NCI-H2196 (cell line): Measurements from ENCODE around the gene CAPN9.
"Not testable (repeated sequence)": the region's sequence is repeated elsewhere in the genome, so short reads cannot be mapped to it uniquely, and the experiment has no call there.

Experiments
- DNase-seq: peaks from one replicate; lab custom pipeline; 2025; ENCODE audit not compliant: unreplicated experiment; lab: John Stamatoyannopoulos, UW

CAPN9 gene

DNA sequence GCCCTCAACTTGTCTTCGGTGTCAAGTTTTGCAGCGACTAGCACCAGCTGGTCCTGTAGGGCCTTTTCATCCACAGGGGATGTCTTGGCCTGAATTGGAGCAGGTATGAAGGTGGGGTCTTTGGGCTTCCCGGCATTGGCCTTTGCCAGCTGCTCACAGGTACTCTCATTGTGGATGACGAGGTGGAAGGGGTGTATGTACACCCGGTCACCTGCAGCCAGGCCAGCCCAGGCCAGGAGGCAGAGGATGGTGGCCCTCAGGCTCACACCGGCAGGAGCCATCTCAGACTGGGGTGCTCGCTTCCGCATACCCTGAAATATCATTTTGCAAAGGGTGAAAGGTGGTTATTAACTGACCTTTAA, 36.7 kb upstream of the CAPN9 start:
- no peak for DNase-seq

DNA sequence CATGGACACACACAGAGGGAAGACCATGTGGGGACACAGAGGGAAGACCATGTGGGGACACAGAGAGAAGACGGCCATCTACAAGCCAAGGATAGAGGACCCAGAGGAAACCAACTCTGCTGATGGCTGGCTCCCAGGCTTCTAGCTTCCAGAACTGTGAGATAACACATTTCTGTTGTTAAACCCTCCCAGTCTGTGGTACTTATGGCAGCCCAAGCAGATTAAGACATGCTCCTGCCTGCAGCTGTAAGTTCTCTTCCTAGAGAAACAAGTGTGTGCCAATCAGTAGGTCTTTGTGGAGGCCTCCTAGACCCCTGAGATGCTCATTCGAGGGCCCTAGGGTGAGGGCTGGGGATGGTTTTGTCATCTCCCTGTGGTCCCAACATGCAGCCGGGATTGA, 35.9 kb upstream of the CAPN9 start:
- DNase-seq, result no peak

DNA sequence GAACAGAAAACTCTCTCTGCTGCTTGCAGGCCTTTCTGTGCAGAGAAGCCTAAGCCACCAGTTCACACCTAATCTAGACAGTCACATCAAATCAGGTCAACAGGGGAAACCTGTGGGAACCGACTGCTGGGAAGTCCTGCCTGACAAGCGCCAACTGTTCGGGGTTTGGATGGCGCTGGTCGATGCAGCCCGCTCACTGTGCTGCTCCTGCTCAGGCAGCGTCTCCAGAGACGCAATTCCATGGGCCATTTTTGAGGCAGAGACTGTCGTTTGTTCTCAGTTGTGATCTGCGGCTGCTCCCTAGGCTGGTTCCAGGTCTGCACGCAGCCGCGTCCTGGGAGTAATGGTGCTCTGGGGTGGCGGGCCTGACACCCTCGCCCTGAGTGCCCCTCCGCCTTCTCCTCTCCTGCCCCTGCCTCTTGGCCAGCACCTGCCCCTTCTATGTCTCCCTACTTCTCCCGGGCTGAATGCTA, 34.7 kb upstream of the CAPN9 start:
- no peak for DNase-seq

DNA sequence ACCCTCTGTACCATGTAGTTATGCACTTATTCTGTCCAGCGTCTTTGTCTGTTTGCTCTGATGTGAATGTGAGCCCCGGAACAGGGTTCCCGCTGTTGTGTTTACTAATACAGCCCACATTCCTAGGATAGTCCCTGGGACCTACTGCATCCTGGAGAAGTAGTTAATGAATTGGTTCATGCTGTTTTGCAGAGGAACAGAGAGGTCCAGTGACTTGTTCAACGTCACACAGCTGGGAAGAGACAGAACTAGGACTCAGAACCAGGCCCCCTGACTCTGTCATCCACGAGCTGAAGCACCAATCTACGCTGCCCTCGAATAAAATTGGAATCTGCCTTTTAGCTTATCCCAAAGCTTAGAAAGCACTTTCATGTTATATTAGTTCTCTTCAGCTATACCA, 34.0 kb upstream of the CAPN9 start:
- DNase-seq, result no peak

DNA sequence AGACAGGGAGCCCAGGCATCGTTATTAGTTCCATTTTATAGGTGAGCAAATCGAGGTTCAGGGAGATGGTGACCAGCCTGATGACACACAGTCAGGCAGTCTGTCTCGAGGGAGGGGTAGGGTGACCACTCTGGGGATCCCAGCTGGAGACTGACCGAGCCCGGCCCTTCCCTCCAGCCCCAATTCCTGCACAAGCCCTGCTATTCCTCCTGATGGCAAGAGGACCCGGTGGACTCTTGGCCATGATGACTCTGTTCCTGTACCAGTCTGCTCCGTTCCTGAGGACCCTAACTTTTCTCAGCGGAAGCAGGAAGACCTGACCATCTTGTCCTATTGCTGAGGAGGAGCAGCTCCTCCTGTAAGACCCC, 33.7 kb upstream of the CAPN9 start:
- no peak for DNase-seq

DNA sequence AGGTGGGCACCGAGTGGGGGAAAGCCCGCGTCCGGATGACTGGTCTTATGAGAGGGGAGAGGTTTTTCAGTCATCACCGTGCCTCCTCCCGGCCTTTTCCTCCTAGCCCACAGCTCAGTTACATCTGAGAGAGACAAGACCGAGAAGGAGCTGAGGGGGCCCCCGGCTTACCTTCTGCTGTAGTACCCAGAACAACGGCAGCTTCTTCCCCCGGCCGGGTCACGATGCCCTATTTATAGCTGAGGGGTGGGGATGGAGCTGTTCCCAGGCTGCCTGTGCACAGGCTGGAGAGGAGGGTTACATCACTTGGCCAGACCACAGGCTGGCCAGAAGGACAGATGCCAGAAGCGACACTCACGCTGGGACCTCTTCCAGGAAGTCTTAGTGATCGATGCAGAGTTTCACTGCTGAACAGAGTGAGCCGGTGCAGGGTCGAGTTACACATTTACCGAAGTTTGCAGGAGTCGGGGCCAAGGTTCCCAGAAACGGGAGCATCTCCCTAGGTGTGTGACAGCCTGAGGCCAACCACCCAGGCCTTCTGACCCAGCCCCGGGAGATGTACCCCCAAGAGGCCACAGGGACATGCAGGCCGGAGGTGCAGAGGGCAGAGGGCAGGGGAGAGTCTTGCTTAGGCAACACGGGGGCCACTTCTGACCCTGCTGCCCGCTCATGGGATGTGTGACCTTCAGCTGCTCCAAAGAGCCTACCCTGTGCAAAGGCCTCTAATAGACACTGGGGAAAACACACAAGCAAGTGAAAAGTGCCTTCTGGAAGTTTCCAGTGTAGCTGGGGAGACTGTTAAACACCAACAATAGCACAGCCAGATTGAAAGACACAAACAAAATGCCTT, 33.0 kb upstream of the CAPN9 start, which contains the start of gene AGT:
Gene AGT (minus strand): TSS at position 208 of the 850 bp plus-strand sequence. CDS start 3,299 bp downstream, outside the sequence.
- DNase-seq, result peak; percentile 80

DNA sequence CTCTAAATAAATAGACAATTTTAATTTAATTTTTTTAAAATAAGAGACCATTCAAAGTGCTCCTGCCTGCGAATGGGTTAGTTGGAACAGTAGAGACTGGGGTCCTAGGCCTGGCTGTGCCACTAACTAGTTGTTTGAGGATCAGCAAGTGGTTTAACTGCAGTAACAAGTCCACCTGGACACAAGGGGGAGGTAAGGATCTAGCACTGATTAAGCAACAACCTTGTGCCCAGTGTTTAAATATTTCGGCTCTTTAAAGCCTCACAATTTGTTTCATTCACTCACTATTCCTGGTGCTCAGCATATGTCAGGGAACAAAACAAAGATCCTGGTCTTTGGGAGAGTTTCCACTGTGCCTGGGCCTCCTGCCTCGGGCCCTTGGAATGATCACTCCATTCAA, 31.7 kb upstream of the CAPN9 start:
- DNase-seq, result no peak

DNA sequence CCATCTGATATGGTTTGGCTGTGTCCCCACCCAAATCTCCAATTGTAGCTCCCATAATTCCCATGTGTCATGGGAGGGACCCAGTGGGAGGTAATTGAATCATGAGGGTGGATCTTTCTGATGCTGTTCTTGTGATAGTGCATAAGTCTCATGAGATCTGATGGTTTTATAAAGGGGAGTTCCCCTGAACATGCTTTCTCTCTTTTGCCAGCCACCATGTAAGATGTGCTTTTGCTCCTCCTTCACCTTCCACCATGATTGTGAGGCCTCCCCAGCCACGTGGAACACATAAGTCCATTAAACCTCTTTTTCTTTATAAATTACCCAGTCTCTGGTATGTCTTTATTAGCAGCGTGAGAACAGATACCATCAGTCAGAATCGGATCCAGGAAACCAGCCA, 30.7 kb upstream of the CAPN9 start:
- not testable (repeated sequence) for DNase-seq

DNA sequence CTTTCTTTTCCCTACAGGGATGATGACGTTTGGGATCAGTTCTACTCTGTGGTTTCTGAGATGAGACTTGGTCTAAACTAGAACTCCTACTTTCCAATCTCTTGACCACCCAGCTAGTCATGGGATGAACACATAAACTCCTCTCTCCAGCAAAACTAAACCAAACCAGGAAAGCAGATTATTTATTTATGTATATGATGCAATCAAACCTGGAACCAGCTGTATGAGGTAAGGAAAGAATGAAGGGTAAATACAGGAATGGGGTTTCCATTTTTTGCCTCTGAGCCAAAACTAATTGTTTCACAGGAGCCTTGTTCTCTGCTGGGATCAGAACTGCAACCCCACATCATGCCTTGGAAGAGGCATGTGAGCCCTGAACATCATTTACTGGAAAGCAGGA, 29.9 kb upstream of the CAPN9 start:
- DNase-seq, result no peak

DNA sequence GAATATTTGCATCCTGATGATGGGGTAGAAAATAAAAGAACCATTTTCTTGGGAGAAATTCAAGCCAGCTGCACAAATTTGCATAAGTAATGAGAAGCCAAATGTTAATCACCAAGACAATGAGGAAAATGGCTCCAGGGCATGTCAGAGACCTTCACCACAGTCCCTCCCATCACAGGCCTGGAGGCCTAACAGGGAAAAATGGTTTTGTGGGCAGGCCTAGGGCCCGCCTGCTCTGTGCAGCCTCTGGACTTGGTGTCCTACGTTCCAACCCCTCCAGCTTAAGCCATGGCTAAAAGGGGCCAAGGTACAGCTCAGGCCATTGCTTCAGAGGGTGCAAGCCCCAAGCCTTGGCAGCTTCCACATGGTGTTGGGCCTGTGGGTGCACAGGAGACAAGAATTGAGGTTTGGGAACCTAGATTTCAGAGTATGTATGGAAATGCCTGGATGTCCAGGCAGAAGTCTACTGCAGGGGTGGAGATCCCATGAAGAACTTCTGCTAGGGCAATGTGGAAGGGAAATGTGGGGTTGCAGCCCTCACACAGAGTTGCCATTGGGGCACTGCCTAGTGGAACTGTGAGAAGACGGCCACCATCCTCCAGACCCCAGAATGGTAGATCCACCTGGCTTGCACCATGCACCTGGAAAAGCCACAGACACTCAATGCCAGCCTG, 25.2 kb upstream of the CAPN9 start:
- not testable (repeated sequence) for DNase-seq

DNA sequence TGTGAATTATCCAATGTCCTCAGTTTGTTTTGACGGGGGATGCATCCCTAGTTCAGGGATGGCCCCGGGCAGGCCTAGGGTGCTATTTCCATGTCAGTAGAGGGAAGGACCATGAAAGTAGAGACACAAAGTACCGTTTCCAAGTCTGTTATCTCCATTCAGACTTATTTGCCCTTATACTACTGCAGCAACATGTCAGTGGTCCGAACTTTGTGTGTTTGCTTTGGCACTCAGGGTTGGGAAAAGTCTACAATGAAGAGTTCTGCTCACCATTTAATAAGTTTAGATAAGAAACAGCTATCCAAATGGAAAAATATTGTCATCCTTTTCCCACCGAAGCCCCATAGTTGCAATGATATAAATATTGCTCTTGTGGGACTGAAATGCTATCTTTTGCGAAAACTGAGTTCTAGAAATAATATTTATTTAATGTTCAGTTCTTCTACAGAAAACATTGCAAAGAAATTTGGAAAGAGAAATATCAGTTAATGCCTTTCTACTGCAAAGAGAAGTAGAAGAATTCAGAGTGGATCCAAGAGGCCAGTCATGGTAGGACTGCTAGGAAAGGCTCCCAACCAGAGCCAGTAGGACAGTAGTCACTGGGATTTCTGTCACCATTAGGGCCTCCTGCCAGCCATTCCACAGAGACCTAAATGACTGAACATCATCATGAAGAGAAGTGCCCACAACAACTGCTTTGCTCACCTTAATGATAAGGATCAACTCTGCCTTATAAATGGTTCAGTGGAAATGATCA, 21.8 kb upstream of the CAPN9 start:
- DNase-seq, result no peak

DNA sequence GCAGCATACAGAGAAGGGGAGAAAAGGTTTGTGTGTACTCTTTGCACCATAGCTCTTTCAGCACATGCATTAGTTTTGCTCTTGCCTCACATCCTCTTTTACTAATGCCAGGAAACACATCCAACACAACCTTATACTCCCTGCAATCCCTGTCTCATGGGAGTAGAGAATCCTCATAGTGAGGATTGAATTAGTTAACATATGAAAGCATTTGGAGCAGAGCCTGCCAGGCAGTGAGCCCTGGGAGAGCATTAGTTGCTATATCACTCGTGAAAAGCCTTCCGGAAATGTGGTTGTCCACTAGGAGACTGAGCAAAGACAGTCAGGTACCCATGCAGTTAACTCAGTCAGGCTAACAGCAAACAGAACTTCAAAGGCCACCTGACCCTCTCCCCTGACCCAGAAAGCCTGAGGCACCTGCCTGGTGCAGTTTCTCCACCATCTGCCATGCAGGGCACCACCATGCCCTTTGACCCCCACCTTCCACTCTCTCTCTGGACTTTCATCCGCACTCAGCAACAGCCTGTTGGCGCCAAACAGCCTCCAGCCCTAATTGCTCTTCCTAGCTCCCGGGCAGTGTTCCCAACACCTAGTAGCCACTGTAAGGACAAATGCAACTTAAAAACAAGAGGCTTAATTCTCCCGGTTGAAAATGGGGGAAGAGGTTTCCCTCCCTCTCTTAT, 18.3 kb upstream of the CAPN9 start:
- peak; percentile 84 for DNase-seq

DNA sequence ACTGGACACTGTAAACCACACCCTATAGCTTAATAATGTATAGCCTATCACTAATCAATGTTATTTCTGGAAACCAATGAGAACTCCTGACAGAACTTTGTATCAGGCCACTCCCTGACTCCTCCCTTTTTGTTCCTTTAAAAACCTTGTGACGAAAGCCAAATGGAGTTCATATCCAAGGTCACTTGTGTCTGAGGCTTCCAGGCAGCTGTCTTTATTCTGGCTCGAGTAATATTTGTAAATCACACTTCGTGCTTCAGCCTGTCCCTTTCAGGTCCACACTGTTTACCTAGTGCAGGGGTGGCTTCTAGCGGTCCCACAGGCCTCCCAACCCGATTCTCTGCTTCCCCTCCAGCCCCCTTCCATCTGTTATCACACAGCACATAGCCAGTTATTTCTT, 16.2 kb upstream of the CAPN9 start:
- peak; percentile 74 for DNase-seq

DNA sequence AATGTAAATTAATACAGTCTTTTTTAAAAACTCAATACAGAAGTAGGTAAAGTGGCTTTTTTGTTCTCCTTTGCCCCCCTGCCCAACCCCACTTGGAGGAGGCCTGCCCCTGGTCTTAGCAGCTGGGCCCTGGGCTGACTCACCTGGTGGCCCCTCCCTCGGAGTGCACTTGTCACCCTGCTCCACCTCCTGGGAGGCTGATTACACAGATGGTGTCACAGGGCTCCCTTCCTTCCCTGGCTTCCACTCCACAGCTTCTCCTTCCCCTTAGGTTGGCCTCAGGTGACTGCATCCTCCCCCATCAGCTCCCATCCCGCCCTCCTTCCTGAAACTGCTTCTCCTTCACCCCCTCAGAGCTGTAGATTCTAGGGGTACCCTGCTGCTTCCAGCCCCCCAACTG, 11.7 kb upstream of the CAPN9 start:
- peak; percentile 72 for DNase-seq

DNA sequence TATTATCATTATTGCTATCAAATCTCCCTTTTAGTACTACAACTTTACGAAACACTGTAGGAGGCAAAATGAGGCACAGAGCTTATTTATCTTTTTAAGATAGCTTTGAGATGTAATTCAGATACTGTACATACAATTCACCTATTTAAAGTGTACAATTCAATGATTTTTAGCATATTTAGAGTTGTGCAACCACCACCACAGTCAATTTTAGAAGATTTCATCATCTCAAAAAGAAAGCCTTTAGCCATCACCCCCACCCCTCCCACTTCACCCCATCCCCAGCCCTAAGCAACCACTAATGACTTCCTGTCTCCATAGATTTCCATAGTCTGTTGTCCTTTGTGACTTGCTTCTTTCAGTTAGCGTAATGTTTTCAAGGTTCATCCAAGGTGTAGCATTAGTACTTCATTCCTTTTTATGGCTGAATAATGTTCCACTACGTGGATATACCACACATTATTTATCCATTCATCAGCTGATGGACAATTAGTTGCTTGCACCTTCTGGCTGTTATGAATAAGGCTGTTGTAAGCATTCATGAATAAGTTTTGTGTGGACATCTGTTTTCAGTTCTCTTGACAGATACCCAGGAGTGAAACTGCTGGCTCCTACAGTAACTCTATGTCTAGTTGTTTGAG, 9.4 kb upstream of the CAPN9 start:
- DNase-seq, result no peak

DNA sequence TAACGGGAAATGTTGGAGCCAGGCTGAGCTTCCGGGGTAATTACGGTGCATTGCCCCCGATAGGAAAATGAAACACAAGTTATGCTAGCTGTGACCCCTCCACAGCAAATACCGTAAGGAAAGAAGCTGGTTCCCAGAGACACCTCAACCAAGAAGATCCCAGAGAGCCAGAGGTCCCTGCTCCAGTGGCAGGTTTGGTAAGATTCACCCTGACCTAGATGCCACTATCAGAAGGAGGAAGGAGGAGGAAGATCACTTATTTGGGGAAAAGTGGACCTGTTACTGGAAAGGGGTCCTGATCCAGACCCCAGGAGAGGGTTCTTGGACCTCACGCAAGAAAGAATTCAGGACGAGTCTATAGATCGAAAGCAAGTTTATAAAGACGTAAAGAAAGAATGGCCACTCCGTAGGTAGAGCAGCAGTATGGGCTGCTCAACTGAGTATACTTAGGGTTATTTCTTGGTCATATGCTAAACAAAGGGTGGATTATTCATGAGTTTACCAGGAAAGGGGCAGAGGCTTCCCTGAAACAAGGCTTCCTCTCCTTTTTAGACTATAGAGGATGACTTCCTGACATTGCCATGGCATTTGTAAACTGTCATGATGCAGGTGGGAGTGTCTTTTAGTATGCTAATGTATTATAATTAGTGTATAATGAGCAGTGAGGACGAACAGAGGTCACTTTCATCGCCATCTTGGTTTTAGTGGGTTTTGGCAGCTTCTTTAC, 7.5 kb upstream of the CAPN9 start:
- no peak for DNase-seq

DNA sequence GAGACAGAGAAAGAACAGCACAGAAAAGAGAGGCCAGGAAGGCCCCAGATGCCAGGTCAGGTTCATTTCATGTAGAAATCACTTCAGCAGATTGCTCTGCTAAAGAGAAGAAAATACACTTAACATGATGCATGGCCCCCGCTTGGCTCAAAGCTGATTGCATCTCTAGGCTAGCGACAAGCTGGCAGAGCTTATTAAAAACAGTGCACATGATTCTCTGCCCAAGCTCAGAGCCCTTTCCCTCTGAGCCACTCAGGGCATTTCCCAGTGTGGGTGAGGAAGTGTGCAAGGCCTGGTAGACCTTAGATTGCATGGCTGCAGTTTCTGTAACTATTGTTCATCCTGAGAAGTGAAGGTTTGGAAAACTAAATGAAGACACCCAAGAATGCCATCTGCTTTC, 3.3 kb upstream of the CAPN9 start:
- peak; percentile 16 for DNase-seq

DNA sequence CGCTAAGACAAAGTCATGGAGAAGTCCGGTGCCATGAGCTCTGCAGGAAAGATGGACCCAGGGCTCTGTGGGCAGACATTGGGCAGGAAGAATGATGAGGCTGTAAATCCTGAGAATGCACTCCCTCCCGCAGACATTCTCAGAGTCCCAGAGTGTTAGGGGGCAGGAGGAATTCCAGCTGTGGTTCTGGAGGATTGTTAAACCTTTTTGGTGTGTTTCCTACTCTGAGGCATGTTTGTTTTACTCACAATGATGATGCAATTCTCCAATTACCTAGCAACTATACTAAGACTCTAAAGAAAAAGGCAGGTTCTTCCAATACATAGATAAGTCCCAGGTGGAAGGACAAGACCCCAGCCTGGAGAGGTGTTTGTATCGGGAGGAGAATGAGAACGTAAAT, 2.8 kb upstream of the CAPN9 start:
- DNase-seq, result no peak

DNA sequence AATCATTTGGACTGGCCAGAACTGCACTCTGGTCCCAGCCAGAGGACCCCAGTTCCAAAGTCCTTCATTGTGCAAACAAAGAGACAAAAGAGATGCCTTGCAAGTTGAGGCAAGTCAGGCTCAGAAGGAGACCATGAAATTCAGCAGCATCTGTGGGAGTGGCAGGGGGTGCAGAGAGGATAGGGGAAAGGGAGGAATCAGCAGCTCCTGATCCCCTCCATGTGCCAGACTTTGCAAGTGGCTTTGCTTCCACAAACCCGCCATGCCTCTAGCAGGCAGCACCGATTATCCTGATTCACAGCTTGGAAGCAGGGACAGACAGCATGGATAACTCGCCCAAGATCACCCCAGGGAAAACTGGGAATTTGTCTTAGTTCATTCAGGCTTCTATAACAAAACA, 2.1 kb upstream of the CAPN9 start:
- no peak for DNase-seq

DNA sequence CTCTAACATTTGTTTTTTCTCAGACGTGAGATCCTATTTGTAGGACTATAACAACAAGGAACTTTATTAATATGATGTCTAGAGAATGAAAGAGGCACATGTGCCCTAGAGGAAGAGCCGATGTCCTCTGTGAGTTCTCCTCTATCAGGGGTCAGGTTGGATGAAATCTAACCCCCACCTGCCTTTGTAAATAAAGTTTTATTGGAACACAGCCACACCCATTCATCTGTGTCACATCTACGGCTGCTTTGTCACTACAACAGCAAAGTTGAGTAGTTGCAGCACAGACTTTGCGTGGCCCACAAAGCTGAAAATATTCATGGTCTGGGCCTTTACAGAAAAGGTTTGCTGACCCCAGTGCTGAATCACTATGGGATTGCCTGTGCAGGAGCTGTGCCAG, 571 bp upstream of the CAPN9 start:
- DNase-seq, result no peak
